K562 (cell line): ENCODE data around the gene GPS2. TPM values are rescaled to one million over a fixed set of nuclear protein-coding genes. Genes with fewer than 3 reads are reported as not detected.
"Not testable (repeated sequence)": the region's sequence is repeated elsewhere in the genome, so short reads cannot be mapped to it uniquely, and the experiment has no call there.

ENCODE experiments used
- ATAC-seq: fragments of 200-7000 bp; cut with Tn5 transposase; 3 replicates; pipeline ENCODE4 v1.9.1; 2020; ENCODE audit warnings: moderate library complexity
- BruUV-seq: library from RNA; stranded (reverse); fragments of 400-500 nt; replicated peaks from 2 replicates; lab custom pipeline; 2021; lab: Mats Ljungman, UMichigan
- CTCF ChIA-PET: fragments of 300-600 bp; formaldehyde crosslinking; extraction: SDS; loops from one replicate; lab custom pipeline; 2021; ENCODE audit warnings: low intra/inter-chr PET ratio; lab: Yijun Ruan, JAX
- POLR2A ChIA-PET: fragments of 300-600, 350-650 bp; sonication (Branson Sonifier 250); formaldehyde crosslinking; extraction: SDS; loops from one replicate; lab custom pipeline; 2021; ENCODE audit warnings: antibody characterized with exemption, inconsistent platforms; lab: Yijun Ruan, JAX
- DNase-seq, 4 experiments: peaks; one replicate each; pipeline versions ENCODE4 v3.0.0 to v3.0.0-alpha.2; 2011 to 2018; ENCODE audit warnings: low spot score in 3 of 4, mixed read lengths in 3 of 4; ENCODE audit errors: extremely low read depth in 1 of 4
- FAIRE-seq: peaks from 2 replicates; lab custom pipeline; 2011; peaks lifted over from hg19 to GRCh38; lab: Jason Lieb, UNC
- H2AFZ ChIP-seq: 2 replicates; pipeline ENCODE4 v1.6.0; 2011; ENCODE audit warnings: low read depth, low read length, control low read depth, inconsistent platforms
- H3K27ac ChIP-seq: fragments of 200-600 bp; 3 replicates; pipeline ENCODE4 v1.8.0; 2011; ENCODE audit warnings: low read depth, mild to moderate bottlenecking, control low read depth, inconsistent platforms, low read length, moderate library complexity, mixed read lengths; ENCODE audit errors: extremely low read depth
- H3K27me3 ChIP-seq, 2 experiments: fragments of 300-600 bp in 1 of 2; 2 replicates in 1 of 2; 3 replicates in 1 of 2; pipeline versions ENCODE4 v1.6.0 to v1.8.0; 2011; ENCODE audit warnings: inconsistent platforms in 2 of 2, low read length in 2 of 2, mild to moderate bottlenecking in 1 of 2, mixed read lengths in 1 of 2, moderate library complexity in 1 of 2; ENCODE audit not compliant: control insufficient read depth in 2 of 2, insufficient read depth in 2 of 2
- H3K36me3 ChIP-seq: fragments of 300-600 bp; 3 replicates; pipeline ENCODE4 v1.8.0; 2011; ENCODE audit warnings: mild to moderate bottlenecking, low read length, inconsistent platforms; ENCODE audit not compliant: control insufficient read depth, insufficient read depth
- H3K4me1 ChIP-seq, 2 experiments: fragments of 200-600 bp in 1 of 2; replicated peaks in 1 of 2; 2 replicates in 1 of 2; 3 replicates in 1 of 2; pipeline versions ENCODE4 v1.5.1 to v1.8.0; 2011; ENCODE audit warnings: inconsistent platforms in 2 of 2, low read length in 2 of 2, mild to moderate bottlenecking in 1 of 2, mixed read lengths in 1 of 2, moderate library complexity in 1 of 2; ENCODE audit not compliant: control insufficient read depth in 2 of 2, insufficient read depth in 2 of 2
- H3K4me2 ChIP-seq: 2 replicates; pipeline ENCODE4 v1.6.1; 2011; ENCODE audit warnings: low read length, control low read depth, inconsistent platforms, mixed read lengths; ENCODE audit not compliant: insufficient read depth
- H3K4me3 ChIP-seq: fragments of 200-600 bp; sonication (generic), shearing (Covaris generic); 2 replicates; pipeline ENCODE4 v1.5.1; 2016; ENCODE audit warnings: control low read depth, inconsistent platforms
- H3K79me2 ChIP-seq: fragments of 200-600 bp; 3 replicates; pipeline ENCODE4 v1.8.0; 2011; ENCODE audit warnings: low read length, inconsistent platforms; ENCODE audit not compliant: control insufficient read depth, insufficient read depth
- H3K9ac ChIP-seq, 2 experiments: 2 replicates each; pipeline versions ENCODE4 v1.6.0 to v1.6.1; 2011; ENCODE audit warnings: low read depth in 2 of 2, low read length in 2 of 2, control low read depth in 1 of 2, inconsistent platforms in 1 of 2, mild to moderate bottlenecking in 1 of 2, mixed read lengths in 1 of 2; ENCODE audit not compliant: insufficient read depth in 1 of 2
- H3K9me1 ChIP-seq: one replicate; pipeline ENCODE4 v1.6.0; 2011; ENCODE audit warnings: inconsistent platforms, mild to moderate bottlenecking, low read length, moderate library complexity; ENCODE audit not compliant: control insufficient read depth, insufficient read depth
- H3K9me3 ChIP-seq: replicated peaks from 2 replicates; pipeline ENCODE4 v1.5.1; 2011; ENCODE audit warnings: low read depth, low read length, inconsistent platforms; ENCODE audit not compliant: control insufficient read depth, insufficient read depth
- H4K20me1 ChIP-seq: replicated peaks from 2 replicates; pipeline ENCODE4 v1.6.1; 2011; ENCODE audit warnings: low read length, inconsistent platforms, mixed read lengths; ENCODE audit not compliant: control insufficient read depth, insufficient read depth
- HES1 ChIP-seq: fragments of 450-650 bp; IDR thresholded peaks from 2 replicates; pipeline ENCODE4 v1.6.1; 2016; ENCODE audit warnings: low read depth, mild to moderate bottlenecking, moderate library complexity
- JUN ChIP-seq, 2 experiments: sonication (generic) in 1 of 2; formaldehyde crosslinking in 1 of 2; IDR thresholded peaks; 2 replicates each; pipeline versions ENCODE4 v1.6.1 to v1.8.0; 2012 to 2022; ENCODE audit warnings: borderline replicate concordance in 2 of 2, mild to moderate bottlenecking in 2 of 2, improper control_type of control experiment in 1 of 2, low read depth in 1 of 2, low read length in 1 of 2, missing genetic modification reagents in 1 of 2
- STAT5B ChIP-seq: fragments of 250-450 bp; sonication (Bioruptor Pico); IDR thresholded peaks from 2 replicates; pipeline ENCODE4 v1.8.0; 2021; ENCODE audit warnings: mild to moderate bottlenecking, inconsistent platforms
- ZNF316 ChIP-seq: fragments of 450-650 bp; IDR thresholded peaks from 2 replicates; pipeline ENCODE4 v1.6.1; 2016
- ZNF583 ChIP-seq: fragments of 250-450 bp; sonication (Bioruptor Pico); IDR thresholded peaks from 2 replicates; pipeline ENCODE4 v1.4.0; 2020
- WGBS: fragments of 100-300 bp; shearing (Covaris generic); methylation state at CpG from one replicate; pipeline ENCODE4 v1.1.6; 2016; ENCODE audit warnings: low coverage, mixed read lengths; ENCODE audit not compliant: insufficient coverage; ENCODE audit errors: missing lambda C conversion rate; 5-methylcytosine and 5-hydroxymethylcytosine counted together
- in situ Hi-C: fragments of 300-500 bp; cut with MboI; formaldehyde crosslinking; loops from 4 replicates; pipeline ENCODE4 v1.15.0; 2018; ENCODE audit warnings: inconsistent platforms, mixed read lengths
- intact Hi-C: fragments of 100-400 bp; cut with micrococcal nuclease; formaldehyde crosslinking; loops from 2 replicates; pipeline ENCODE4 v1.14.2; 2022
- polyA plus RNA-seq, 8 experiments: library from polyadenylated mRNA; depleted of rRNA in 4 of 8; stranded (reverse) in 5 of 8; unstranded in 3 of 8; fragments of >200 nt; fragmentation: Nextera tagmentation in 2 of 8; fragmentation: Illumina TruSeq in 1 of 8; extraction: Ambion mirVana in 2 of 8; extraction: Trizol in 1 of 8; gene quantifications; 2 replicates each; pipeline versions ENCODE4 v1.2.1 to v1.2.3, GENCODE V29; 2011 to 2014; ENCODE audit warnings: inconsistent platforms in 1 of 8, missing spikeins in 1 of 8
- total RNA-seq, 7 experiments: library from RNA; depleted of rRNA in 6 of 7; stranded (reverse); fragments of >200 nt in 6 of 7; fragmentation: Illumina TruSeq in 2 of 7; extraction: Trizol in 2 of 7; gene quantifications; 2 replicates each; pipeline versions ENCODE4 v1.2.1 to v1.2.3, GENCODE V29; 2011 to 2021; ENCODE audit warnings: low replicate concordance in 1 of 7

Gene GPS2
- total and polyA plus RNA-seq, 9 of the 15 experiments (the other 6 are each of a cell fraction or from before 2014, with no cell fraction given): 18.3 to 75.7 (median 37.0) TPM

GRCh38 chr17:7340179-7340578, 25.0 kb upstream of the GPS2 start:
- no peak for DNase-seq
- Histone ChIP-seq H3K9me3 (no peaks in the 10 kb centered on the region), H3K9ac (no peak overlapping the region), H4K20me1 (no peaks in the 10 kb centered on the region), H3K9me1 (no peaks in the 10 kb centered on the region)
- intact Hi-C loops: no loop called here
- FAIRE-seq: no peak
- peak; percentile 9; the same call in 1 of the 2 replicates for TF ChIP-seq ZNF316
- TF ChIP-seq ZNF583 (CRISPR knock-in tag): no peak
- no peak for TF ChIP-seq STAT5B (CRISPR knock-in tag)
- no peak for TF ChIP-seq HES1
- TF ChIP-seq JUN (IDR thresholded peaks at IDR 0.05; ENCODE audit: borderline replicate concordance, low read depth, low read length): no peak
- TF ChIP-seq JUN (CRISPR knock-in tag; IDR thresholded peaks at IDR 0.05; ENCODE audit: borderline replicate concordance): no peak
- TF ChIP-seq, all 486 proteins: peak for 1
- no TSS peak for BruUV-seq
- ChIA-PET CTCF (no interaction called here), POLR2A (no interaction called here)
- Histone ChIP-seq H3K27ac (no peak overlapping the region), H3K36me3 (no peaks in the 10 kb centered on the region), H3K4me3 (no peak overlapping the region), H3K4me2 (no peak overlapping the region), H3K79me2 (no peaks in the 10 kb centered on the region), H2AFZ (no peak overlapping the region), H3K27me3 (no peaks in the 10 kb centered on the region), H3K4me1 (peaks cover 0 to 22% of the 10 kb centered on the region in 2 experiments; a peak in 2 of 5 replicates)
- in situ Hi-C loops: loop anchor here (5.0 kb wide), 1 partner anchor 58 kb away; the partner anchor contains the start of gene SLC2A4
- no peak for ATAC-seq
- WGBS: 42% methylated on average over 2 of the region's 2 CpGs

GRCh38 chr17:7337600-7337999, 22.4 kb upstream of the GPS2 start:
- ATAC-seq, H3K27me3 ChIP-seq, H3K4me3 ChIP-seq, H3K27ac ChIP-seq, H3K79me2 ChIP-seq, H3K4me2 ChIP-seq, CTCF ChIA-PET, H3K9ac ChIP-seq, H2AFZ ChIP-seq, DNase-seq, H3K9me1 ChIP-seq, H3K9me3 ChIP-seq, BruUV-seq, FAIRE-seq, H3K36me3 ChIP-seq, H4K20me1 ChIP-seq, intact Hi-C loops: not testable (repeated sequence)
- WGBS: 69% methylated on average over 6 of the region's 7 CpGs
- POLR2A ChIA-PET: interaction anchor here (0.7 to 2.8 kb wide), 4 partner anchors 12 to 237 kb away, joined by 3 to 15 read pairs (median 4); no protein-coding TSS in a partner anchor
- peaks cover 4 to 20% of the 10 kb centered on the region in 2 experiments; a peak in 3 of 5 replicates for H3K4me1 ChIP-seq
- in situ Hi-C loops: loop anchor here (10.0 kb wide), 1 partner anchor 293 kb away; the partner anchor contains the start of gene SLC16A11
